GM19467 (cell line): ENCODE results near the gene ZNF646.

ENCODE experiments used
- ATAC-seq: cut with Tn5 transposase; IDR thresholded peaks from one replicate; pipeline ENCODE4 v1.9.1; 2021; ENCODE audit warnings: mild to moderate bottlenecking, moderate library complexity; ENCODE audit not compliant: unreplicated experiment

Gene ZNF646

GRCh38 chr16:31106509-31107464 lies 32.6 kb downstream of the ZNF646 start:
- ATAC-seq, result no peak

- ATAC-seq, result no peak
These were observed 33.2 kb downstream of the ZNF646 start for GRCh38 chr16:31107465-31107867.

GRCh38 chr16:31108035-31108793 lies 34.0 kb downstream of the ZNF646 start, which contains the start of gene BCKDK:
BCKDK (plus strand) TSS chr16:31108386; CDS start chr16:31109224, 838 bp downstream.
- peak; percentile 79 for ATAC-seq

GRCh38 chr16:31108794-31109558 lies 34.8 kb downstream of the ZNF646 start:
- no peak for ATAC-seq

- ATAC-seq, result no peak
These were observed 35.4 kb downstream of the ZNF646 start for GRCh38 chr16:31109622-31110021.

GRCh38 chr16:31110106-31111034 lies 36.1 kb downstream of the ZNF646 start:
- ATAC-seq, result no peak

- no peak for ATAC-seq
These were observed 37.8 kb downstream of the ZNF646 start for GRCh38 chr16:31111881-31112466.

- no peak for ATAC-seq
These were observed 38.5 kb downstream of the ZNF646 start for GRCh38 chr16:31112711-31113110.

GRCh38 chr16:31113121-31114120 lies 39.2 kb downstream of the ZNF646 start:
- ATAC-seq, result no peak

- ATAC-seq, result no peak
These were observed 40.2 kb downstream of the ZNF646 start for GRCh38 chr16:31114468-31114867.

GRCh38 chr16:31117384-31118222 lies 43.4 kb downstream of the ZNF646 start, which contains the start of gene KAT8:
KAT8 (plus strand) TSS chr16:31117664; CDS start chr16:31117682, 18 bp downstream.
- ATAC-seq, result peak; percentile 83

- ATAC-seq, result no peak
These were observed 44.3 kb downstream of the ZNF646 start for GRCh38 chr16:31118223-31119155.

GRCh38 chr16:31120129-31120528 lies 45.9 kb downstream of the ZNF646 start:
- ATAC-seq, result no peak

GRCh38 chr16:31125844-31126243 lies 51.6 kb downstream of the ZNF646 start:
- no peak for ATAC-seq

GRCh38 chr16:31127182-31127581 lies 53.0 kb downstream of the ZNF646 start:
- no peak for ATAC-seq
